H1 (cell line): ENCODE data around the gene OSBPL2. TPM values are rescaled to one million over a fixed set of nuclear protein-coding genes. Genes with fewer than 3 reads are reported as not detected.

Experiments used
- BRCA1 ChIP-seq: IDR thresholded peaks from 2 replicates; pipeline ENCODE4 v1.6.1; 2012; ENCODE audit warnings: low read depth, low read length, improper control_type of control experiment
- CHD7 ChIP-seq: fragments of 300-600 bp; sonication (generic); IDR thresholded peaks from 2 replicates; pipeline ENCODE4 v1.7.1; 2012; ENCODE audit warnings: low read length, moderate library complexity, mild to moderate bottlenecking, inconsistent platforms; ENCODE audit not compliant: insufficient replicate concordance
- CTBP2 ChIP-seq: IDR thresholded peaks from 2 replicates; pipeline ENCODE4 v1.7.0; 2011; ENCODE audit warnings: borderline replicate concordance, mild to moderate bottlenecking, moderate library complexity, mixed read lengths, low read length; ENCODE audit not compliant: insufficient read depth, insufficient read length
- JUN ChIP-seq: IDR thresholded peaks from 2 replicates; pipeline ENCODE4 v1.6.1; 2011; ENCODE audit warnings: low read depth, mild to moderate bottlenecking, improper control_type of control experiment, low read length
- POLR2AphosphoS5 ChIP-seq: IDR thresholded peaks from 2 replicates; pipeline ENCODE4 v1.6.1; 2011; ENCODE audit warnings: low read depth, low read length
- RXRA ChIP-seq: IDR thresholded peaks from 2 replicates; pipeline ENCODE4 v1.6.1; 2011; ENCODE audit warnings: low read depth, mild to moderate bottlenecking, low read length, moderate library complexity; ENCODE audit not compliant: insufficient read depth
- TBP ChIP-seq: IDR thresholded peaks from 2 replicates; pipeline ENCODE4 v1.6.1; 2011; ENCODE audit warnings: low read depth, low read length, improper control_type of control experiment
- polyA plus RNA-seq, 7 experiments: library from polyadenylated mRNA; depleted of rRNA in 3 of 7; stranded (reverse) in 5 of 7; unstranded in 2 of 7; fragments of >200 nt in 5 of 7; fragments of 200-250 nt in 2 of 7; gene quantifications; 1 replicate in 5 of 7; 2 replicates in 1 of 7; 4 replicates in 1 of 7; pipeline versions ENCODE4 v1.2.1 to v1.2.3, GENCODE V29; 2011 to 2013; ENCODE audit warnings: missing spikeins in 2 of 7, mixed read lengths in 2 of 7
- total RNA-seq: library from RNA; stranded (reverse); fragmentation: NEBNext Ultra II Directional; extraction: Animal tissue kit (Norgen Biotek cat#: 25700); gene quantifications from 2 replicates; pipeline ENCODE4 v1.2.1, GENCODE V29; 2021

OSBPL2 gene
- total and polyA plus RNA-seq, 2 of the 8 experiments (the other 6 are each of a cell fraction or from before 2014, with no cell fraction given): 11.7 to 42.4 TPM

DNA sequence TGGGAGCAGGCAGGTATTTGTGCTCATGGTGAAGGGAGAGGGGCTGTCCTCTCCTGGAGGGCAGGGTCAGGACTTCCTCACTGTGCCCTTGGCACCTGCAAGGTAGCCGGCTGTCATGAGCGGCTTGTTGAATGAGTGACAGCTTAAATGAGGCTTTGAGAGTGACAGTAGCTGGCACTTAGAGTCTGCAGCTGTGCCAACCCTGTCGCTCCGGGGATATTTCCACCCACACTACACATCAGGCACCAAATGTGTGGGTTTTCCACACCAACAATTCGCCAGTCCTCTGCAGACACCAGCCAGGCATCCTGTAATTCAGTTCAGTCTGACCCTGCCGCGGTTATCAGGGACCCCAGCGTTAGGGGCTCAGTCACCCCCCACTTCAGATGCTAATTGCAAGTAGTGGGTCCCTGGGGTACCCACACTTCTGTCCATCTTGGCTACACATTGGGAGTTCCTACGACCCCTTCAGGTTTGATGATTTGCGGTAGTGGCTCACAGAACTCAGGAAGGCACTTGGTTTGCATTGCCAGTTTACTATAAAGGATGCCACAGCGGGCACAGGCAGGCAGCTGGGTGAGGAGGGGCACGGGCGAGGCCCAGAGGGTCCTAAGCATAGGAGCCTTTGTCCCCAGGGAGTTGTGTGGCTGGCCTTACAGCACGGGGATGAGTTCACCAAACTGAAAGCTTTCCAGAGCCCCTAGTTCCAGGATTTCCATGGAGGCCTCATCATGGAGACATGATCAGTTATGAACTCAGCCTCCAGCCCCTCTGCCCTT, 46.4 kb upstream of the OSBPL2 start (continued):
- TF ChIP-seq POLR2AphosphoS5 (no peak), RXRA (no peak), CTBP2 (no peak), BRCA1 (no peak), TBP (no peak), CHD7 (no peak), JUN (no peak)
